ENCODE results near the gene SSR4.

GRCh38 chrX:153800746-153801145 is 6.3 kb downstream of the SSR4 start:
- no peak for TF ChIP-seq CTCF (IDR thresholded peaks at IDR 0.05; ENCODE audit: insufficient read depth, low read length)
- no peak for TF ChIP-seq REST (IDR thresholded peaks at IDR 0.05; ENCODE audit: insufficient replicate concordance, low read depth)
